GM15510 (cell line): ENCODE measurements around the gene PTPRO.

Source experiments
- POLR2A ChIP-seq: IDR thresholded peaks from 3 replicates; pipeline ENCODE4 v1.6.1; 2011; ENCODE audit warnings: borderline replicate concordance; ENCODE audit not compliant: insufficient read length; ENCODE audit errors: extremely low read depth

The PTPRO gene

DNA sequence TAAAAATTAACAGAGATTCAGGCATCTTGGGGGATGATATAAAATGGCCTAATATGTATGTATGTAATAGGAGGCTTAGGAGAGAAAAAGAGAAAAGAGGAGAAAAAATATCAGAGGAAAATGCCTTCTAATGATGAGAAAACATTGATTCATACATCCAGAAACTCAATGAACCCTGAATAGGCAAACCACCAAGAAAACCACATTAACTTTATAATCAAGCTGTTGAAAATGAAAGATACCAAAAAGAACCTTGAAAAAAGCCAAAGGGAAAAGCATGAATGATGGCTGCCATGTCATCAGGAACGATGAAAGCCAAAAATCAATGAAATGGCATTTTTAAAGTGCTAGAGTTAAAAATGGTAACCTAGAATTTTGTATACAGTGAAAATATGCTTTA lies 286.6 kb downstream of the PTPRO start:
- TF ChIP-seq POLR2A: no peak

DNA sequence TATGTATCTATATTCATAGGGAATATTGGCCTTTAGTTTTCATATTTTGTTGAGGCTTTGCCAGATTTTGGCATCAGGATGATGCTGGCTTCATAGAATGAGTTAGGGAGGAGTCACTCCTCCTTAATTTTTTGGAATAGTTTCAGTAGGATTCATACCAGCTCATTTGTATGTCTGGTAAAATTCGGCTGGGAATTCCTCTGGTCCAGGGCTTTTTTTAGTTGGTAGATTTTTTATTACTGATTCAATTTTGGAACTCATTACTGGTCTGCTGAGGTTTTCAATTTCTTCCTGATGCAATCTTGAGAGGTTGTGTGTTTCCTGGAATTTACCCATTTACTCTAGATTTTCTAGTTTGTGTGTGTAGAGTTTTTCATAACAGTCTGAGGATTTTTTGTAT lies 291.7 kb downstream of the PTPRO start:
- TF ChIP-seq POLR2A: no peak

DNA sequence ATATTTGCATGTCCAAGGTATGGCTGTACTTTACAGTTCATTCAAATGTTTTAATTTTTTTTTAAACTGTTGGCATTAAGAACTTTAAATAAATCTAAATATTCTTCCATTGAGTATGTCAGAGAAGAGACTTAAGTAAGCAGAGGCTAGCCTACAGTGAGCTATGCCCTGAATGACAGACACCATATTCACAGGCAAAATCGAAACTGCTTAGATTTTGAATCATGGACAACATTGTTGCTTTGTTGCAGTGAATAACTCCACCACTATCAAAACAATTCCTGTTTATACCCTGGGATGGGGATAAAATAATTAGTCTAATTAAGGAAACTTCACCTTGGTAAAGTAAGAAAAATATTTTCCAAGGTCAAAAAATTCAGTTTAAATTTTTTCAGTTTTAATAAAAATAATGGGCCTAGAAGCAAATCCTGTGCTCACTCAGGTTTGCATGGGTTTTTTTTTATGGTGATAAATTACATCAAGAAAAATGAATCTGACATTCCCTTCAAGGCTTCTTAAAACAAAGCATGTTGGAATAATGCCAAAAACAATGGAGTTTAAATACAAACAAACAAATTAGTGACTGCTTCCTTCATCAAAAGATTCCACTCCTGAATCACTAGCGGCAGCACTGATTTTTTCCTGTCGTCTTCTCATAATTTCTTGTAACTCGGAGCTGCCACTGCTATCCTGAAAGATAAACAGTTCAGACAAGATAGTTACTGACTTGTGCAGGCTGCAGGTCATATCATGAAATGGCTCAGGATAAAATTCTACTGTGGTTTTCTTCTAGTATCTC lies 298.6 kb downstream of the PTPRO start:
- no peak for TF ChIP-seq POLR2A

DNA sequence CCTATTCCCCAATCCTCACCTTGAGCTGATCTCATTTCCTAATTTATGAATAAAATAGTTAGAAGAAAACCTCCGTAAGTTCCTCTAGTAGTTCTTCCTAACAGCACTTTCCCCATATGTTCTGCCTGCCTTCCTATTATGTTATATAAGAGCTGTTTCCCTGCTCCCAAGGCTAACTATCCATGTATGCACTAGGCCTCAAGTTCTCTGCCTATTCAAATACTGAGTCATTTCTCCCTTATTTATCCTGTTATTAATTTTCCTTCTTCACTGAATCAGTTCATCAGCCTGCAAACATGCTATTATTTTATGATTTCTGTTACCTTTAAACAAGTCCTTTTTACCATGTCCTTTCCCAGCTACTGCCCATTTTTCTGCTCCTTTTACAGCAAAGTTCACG lies 302.8 kb downstream of the PTPRO start:
- no peak for TF ChIP-seq POLR2A

DNA sequence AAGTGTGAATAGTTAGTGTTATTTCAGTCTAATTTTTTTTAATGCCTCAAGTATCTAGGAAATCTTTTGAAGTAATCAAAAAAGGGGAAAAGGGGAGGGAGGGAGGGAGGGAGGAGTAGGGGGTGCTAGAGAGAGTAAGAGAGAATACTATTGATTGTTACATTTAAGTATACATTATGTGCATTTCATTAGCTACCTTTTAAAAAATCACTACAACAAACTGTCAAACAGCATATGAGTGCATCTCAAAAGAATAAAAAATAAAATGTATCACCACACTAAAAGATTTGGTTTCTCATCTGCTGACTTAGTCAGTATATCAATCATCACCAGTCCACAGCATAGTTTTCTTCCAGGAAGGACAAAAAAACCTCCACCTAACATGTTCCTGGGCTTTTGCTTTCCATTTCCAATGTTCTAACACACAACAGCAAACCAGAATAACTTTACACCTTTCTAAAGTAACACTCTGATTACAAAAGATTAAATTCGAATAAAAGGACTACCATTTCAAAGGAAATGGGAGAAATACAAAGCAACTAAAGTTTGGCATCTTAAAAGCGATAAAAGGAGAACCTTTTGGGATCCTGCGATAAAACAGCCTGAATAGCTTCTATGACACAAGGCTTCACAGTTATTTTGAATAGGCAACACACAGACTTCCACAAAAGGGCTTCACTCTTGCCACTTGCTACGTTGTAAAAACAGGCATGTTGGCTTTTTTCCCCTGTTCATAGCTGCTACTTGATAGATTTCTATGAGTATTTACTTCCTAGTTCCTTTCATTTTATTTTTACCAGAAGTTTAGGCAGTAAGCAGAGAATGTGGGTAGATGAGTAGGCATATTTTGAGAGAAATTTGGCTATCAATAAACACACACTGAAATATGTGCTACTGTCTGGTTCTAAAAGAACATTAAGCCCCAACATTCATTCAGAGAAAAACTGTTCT lies 306.0 kb downstream of the PTPRO start:
- TF ChIP-seq POLR2A: no peak

DNA sequence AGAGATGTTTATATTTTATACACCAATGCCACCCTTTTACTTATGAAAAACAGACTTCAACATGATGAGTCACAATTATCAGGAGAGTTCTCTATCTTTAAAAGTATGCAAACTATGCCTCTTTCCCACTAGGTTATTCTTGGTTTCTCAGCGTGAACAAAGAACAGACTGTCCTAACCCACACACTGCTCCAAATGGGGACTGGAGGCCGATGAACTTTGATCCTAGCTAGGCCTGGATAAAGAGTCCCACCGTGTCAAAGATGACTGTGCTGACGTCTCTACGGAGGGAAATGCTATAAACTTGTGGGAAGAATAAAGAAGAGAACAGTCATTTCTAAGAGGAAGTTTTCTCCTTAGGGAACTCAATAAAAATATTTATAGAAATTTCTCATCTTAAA lies 306.8 kb downstream of the PTPRO start:
- TF ChIP-seq POLR2A: no peak

DNA sequence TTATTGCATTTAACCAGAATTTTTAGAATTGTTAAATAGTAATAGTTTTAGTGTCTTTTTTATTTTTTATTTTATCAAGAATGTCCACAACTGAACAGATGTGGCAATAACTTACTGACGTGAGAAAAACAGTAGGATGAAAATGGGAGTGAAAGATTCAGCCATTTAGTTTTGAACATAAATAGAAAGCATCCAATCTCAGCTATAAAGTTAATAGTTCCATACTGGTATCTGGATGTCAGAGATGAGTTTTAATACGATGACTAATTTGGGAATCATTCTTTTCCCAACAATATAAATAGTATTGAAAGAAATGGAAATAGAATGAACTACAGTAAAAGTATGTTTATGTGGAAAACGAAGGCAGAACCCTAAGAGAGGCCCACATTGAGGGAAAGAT lies 307.5 kb downstream of the PTPRO start:
- TF ChIP-seq POLR2A: no peak

DNA sequence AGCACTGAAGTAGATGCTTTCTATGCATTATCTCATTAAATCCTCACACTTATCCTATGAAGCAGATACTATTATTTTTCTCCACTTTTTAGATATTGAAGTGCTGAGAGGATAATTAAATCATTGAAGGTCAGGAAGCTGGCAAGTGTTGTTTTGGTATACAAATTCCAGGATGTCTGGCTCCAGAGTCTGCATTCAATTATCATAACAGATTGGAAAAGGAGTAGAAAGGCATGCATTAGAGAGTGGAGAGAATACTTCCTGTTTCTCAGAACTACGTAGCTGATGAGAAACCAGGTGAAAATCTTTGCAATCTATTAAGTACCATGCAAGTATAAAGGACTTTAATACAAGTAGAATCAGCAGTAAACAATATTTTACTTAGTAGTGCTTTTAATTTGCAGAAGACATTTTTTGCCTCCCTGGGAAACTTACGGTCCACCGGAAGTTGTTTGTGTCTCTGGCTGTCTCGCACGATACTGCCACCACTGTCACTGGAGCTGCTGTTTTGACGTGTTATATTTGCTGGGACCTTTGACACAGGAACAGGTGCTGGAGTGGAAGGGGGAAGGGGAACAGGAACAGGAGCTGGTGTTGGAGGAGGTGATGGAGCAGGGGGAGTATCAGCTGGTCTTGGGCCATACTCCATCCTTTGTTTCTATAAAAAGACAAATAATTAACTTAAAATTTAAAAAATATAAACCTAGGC lies 308.9 kb downstream of the PTPRO start:
- TF ChIP-seq POLR2A: no peak

DNA sequence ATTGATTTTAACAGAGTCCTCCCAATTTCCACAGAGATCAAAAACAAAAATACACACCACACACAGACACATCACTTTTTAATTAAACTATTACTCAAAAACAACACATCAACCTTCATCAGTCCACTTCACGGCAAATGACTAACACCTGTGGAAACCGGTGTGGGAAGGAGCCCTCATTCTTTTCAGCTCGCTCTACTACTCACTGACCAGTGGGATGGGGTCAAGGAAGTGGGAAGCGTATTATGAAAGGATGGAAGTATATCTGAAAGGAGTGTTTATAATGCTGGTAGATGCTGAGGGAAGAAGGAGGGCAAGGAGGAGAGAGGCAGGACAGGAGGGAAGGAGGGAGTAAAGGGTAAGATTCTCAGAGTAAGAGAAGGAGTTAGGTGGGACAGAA lies 310.4 kb downstream of the PTPRO start:
- no peak for TF ChIP-seq POLR2A

DNA sequence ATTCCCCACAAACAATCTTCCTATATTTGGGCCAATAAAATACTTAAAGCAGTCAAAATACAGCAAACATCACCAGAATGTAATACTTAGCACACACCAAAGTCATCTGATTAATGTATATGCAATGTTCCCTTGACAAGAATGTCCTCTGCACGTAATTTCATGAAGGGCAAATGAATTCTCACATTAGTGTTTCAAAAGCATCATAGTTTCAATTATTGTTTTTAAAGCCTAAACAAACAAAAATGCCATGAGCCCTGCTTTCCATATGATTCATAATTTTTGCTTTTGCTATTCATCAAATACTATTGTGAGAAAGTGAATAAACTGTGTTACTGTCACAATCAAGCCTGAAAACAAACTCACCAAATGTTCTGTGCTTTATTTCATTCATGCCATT lies 310.9 kb downstream of the PTPRO start:
- TF ChIP-seq POLR2A: no peak

DNA sequence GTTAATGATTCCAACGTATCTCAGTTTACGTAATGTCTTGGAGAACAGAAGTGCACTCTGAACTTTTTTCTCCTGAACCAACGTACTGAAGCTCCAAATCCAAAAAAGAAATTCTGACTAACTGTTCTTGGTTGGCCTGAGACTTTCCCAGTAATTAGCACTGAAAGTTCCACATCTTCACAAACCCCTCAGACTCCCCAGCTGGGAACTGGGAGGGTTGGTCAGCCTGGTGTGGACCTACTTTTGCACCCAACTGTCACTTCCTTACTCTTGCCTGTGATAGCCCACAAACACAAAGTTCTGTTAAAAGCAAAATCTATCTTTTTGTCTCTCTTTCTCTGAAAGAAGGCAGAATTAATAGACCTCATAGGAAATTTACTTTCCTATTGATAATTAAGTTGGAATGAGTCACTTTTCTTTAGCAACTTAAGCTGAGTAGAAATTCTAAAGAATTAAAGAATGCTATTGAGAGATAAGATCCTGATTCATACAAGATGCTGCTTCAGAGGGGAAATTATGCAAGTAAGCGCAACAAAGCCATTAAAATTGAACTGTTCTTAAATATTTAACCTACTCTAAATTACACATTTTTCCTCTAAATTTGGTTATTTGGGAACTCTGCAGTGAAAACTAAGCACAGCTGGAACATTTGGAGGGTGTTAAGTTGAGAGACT lies 311.8 kb downstream of the PTPRO start:
- TF ChIP-seq POLR2A: no peak

DNA sequence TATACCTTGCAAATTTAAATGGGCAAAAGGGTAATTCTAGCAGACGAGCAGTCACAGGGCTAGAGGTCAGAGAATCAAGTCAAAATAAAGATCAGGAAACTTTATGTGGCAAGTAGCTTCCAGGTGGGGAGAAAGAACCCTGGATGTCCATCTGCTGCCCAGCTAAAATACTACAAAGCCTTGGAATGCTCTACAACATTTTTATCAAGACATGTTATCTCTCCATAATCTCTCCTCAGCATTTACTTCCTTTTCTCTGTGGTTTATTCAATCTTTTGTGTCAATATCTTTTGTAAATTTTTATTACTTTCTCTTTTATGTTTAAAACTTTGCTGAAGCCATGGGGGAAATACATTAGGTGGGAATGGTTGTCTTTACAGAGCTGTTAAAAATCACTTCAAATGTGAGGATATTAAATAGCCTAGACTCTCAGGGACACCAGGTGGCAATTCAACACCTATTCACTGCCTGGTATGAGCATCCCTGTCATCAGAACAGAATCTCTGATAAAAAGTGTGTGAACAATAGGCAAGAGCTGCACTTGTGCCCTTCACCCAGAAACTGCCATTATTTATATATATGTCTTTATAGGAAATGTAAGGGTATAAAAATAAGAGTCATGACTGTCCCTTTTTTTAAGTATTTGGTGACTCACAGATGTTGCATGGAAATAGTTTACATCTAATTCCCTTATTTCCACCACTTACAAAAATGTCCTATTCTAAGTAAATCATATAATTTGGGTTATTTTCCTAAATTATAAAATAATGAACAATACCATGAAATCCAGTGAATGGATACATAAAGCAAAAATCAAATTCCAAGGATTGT lies 314.0 kb downstream of the PTPRO start:
- TF ChIP-seq POLR2A: no peak

DNA sequence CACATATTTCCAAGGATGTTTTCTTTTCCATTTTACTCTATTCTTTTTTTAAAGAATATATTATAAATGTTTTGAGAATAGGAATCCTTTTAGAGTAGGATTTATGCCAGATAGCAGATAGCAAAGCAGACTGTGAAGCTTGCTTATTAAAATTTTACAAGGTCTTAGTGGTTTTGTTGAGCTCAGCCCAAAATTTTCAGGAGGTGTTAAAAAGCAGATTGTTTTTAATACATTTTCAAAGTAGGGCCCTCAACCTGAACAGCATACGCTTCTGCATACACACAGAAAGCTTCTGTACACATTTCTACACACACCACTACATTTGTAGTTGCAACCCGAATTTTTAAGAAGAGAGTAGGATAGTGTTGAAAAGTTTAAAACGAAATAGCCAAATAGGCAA lies 315.9 kb downstream of the PTPRO start:
- TF ChIP-seq POLR2A: no peak

DNA sequence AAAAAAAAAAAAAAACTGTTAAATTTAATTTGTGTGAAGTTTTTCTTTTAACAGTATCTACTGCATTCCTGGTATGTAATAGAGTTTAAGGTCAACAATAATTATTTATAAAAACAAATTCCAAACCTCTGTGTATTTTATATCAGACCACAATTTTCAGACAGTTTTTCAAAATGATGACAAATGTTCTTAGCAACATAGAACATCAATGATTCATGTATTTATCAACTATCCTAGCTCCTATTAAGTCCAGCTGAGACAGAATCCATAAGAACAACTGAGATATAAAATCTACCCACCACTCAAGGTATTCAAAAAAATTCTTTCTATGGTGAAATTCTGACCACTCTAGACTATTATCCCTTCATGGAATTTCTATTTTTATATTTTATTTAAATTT lies 322.4 kb downstream of the PTPRO start:
- TF ChIP-seq POLR2A: no peak
